GM18870 (cell line): ENCODE measurements around the gene LRRC72.
"Not testable (repeated sequence)": the region's sequence is repeated elsewhere in the genome, so short reads cannot be mapped to it uniquely, and the experiment has no call there.

Experiments used
- ATAC-seq: cut with Tn5 transposase; IDR thresholded peaks from one replicate; pipeline ENCODE4 v1.9.1; 2021; ENCODE audit warnings: moderate library complexity; ENCODE audit not compliant: unreplicated experiment

Gene LRRC72

GRCh38 chr7:16526742-16527540, at the start of gene LRRC72:
Gene LRRC72 (plus strand): TSS chr7:16526825. CDS start chr7:16526953, 128 bp downstream.
- ATAC-seq, result no peak

DNA sequence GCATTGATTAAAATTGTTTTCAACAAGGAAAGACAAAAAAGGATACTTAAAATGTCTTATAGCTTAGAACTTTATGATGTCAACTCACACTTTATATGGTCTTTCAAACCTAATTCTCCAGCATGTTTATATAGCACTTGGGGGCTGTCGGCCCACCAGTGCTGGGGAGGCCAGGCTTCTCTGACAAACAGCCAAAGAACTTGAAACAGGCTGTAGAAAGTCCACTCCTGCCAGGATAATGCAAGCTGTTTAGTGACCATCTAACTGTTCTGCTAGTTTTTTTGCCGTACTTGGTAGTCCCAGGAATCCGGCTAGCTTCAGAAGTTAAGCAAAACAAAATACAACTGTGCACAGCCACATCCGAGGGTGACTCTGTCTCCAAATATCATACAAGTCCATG, 47.5 kb upstream of the LRRC72 start:
- no peak for ATAC-seq

DNA sequence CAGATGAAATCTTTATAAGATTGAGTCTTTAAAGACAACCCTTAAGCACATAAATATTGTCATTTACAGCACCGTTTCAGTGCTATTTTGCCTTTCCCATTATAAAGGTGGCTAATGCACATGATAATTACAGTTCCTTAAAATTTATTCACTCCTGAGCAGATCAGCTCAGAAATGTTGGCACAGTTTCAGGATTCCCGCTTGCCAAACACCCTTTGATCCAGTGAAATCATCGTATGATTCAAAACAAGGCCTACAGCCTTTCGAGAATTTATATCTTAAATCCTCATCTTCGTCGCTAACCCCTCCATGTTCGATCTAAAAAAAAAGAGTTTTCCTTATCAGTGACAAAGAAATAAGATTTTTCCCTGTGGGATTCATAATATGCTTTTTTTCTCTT, 47.0 kb upstream of the LRRC72 start:
- ATAC-seq, result no peak

- ATAC-seq, result no peak
These were observed 42.0 kb upstream of the LRRC72 start for GRCh38 chr7:16484453-16485158.

DNA sequence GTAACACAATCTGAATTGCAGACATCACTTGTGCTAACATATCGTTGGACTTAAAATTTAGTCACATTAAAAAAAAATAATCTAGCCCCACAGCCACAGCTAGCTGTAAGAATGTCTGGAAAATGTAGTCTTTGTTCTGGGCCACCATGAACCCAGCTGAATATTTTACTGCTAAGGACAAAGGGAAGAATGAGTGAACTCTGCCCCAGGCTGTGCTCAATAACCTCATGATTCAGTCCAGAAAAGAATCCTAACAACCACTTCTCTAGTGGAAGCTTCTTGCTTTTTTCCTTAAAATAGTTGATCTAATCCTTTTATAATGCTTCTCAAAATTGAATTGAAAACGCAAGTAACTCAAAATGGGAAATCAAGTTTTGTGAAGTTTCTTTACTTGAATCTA, 35.5 kb upstream of the LRRC72 start:
- ATAC-seq, result no peak

DNA sequence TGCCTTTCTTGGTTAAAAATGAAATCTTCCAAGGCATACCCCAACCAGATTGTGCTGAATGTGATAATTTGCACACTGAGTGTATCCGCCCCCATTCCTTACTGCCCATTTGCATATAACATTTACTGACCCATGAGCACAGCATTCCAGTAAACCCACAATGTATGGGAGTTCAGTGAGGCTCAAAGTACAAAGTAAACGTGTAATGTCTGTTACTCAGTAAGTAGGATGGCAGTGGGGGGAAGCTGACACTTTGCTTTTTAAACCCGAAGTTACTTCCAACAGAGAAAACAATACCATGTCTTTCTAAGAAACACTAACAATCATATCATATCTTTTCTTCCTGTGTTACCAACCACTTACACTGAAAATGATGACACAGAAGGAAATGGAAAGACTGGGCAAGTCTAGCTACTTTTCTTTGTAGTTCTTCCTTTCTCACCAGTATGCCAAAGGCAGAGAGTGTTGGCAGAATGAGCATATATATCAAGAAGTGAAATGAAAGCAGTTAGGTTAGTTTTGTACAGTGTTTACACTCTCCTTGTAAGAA, 34.0 kb upstream of the LRRC72 start:
- ATAC-seq, result no peak

DNA sequence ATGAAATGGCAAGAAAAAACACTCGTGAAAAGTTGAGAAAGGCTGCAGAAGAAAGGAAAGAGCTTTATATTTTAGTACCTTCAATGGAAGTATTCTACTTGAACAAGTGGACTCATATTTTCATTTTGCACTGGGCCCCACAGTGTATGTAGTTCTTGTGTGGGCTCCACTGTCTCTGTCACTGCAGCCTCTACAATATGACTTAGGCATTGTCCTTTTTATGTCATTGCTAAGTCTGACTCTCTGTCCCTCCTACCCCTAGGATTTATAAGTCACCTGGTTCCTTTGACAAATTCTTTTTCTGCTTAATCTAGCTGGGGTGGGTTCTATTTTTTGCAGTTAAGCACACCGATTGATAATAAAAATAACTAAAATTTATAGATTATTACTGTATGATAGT, 33.4 kb upstream of the LRRC72 start:
- ATAC-seq, result no peak

GRCh38 chr7:16494551-16494950, 32.1 kb upstream of the LRRC72 start:
- no peak for ATAC-seq

- no peak for ATAC-seq
These were observed 31.5 kb upstream of the LRRC72 start for GRCh38 chr7:16494955-16495719.

DNA sequence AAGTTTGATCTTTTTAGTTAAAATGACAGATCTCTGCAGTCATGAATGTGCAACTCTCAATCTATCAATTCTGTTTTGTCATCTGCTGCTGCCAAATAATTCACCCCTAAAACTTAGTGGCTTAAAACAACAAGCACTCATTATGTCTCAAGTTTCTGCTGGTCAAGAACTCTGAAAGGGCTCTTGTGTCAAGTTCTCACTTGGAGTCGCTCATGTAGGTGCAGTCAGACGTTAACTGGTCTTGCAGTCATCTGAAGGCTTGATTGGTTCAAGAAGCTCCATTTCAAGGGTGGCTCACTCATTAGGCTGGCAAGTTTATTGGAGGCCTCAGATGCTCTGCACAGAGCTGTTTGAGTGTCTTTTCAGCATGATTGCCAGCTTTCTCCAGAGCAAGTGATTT, 28.5 kb upstream of the LRRC72 start:
- no peak for ATAC-seq

GRCh38 chr7:16502303-16502702, 24.3 kb upstream of the LRRC72 start:
- no peak for ATAC-seq

DNA sequence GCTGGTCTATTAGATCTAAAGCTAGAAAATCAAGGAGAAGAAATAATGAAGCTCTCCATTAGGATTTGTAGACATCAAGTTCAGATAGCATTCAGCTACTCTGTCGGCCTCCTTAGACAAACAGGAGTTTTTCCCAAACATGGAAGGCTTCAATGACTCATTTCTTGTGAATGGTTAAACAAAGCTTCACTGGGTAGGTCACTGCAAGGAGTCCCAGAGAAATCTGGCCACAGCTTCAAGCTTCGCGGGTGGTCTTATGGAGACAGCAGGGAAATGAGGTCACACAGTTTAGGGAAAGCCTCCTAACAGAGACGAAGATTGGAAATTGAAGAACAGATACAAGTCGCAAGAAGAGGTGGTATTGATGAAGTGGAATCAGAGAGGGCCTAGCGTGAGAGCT, 22.6 kb upstream of the LRRC72 start:
- ATAC-seq, result no peak

GRCh38 chr7:16506422-16506821, 20.2 kb upstream of the LRRC72 start:
- ATAC-seq, result not testable (repeated sequence)

GRCh38 chr7:16509829-16510228, 16.8 kb upstream of the LRRC72 start:
- ATAC-seq, result no peak

DNA sequence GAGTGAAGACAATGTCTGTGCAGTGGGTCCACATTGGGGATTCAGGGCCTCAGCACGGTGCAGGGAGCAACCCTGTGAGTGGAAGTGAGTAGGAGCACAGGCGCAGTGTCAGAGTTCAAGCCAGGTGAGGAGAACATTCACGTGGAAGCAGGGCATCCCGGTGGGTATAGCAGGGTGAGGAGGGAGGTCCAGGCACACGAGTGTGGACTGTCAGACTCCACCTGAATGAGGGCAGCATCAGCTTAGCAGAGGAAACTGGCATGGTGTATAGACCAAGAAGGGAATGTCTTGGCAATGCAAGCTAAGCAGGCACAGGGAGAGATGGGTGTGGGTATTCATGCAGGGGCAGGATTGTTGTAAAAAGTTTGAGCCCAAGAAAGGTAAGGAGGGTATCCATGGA, 15.3 kb upstream of the LRRC72 start:
- no peak for ATAC-seq

- ATAC-seq, result no peak
These were observed 14.5 kb upstream of the LRRC72 start for GRCh38 chr7:16512097-16512496.

DNA sequence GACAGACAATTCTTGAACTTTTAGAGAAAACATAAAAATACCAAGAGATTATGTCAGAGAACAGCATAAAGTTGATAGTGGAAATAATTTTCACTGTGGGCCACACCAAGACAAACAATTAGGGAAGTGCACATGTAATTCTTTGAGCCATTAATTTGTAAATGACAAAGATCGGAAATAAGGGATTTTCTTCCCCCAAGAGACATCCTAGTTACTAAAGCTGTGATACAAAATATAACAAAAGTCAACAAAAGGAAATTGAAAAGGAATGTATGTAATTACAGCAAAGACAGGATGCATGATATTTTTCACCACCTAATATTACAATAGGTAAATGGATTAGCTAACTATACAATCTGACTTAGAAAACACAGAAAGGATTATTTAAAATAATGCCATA, 12.4 kb upstream of the LRRC72 start:
- no peak for ATAC-seq

- ATAC-seq, result no peak
These were observed 11.9 kb upstream of the LRRC72 start for GRCh38 chr7:16514729-16515128.

DNA sequence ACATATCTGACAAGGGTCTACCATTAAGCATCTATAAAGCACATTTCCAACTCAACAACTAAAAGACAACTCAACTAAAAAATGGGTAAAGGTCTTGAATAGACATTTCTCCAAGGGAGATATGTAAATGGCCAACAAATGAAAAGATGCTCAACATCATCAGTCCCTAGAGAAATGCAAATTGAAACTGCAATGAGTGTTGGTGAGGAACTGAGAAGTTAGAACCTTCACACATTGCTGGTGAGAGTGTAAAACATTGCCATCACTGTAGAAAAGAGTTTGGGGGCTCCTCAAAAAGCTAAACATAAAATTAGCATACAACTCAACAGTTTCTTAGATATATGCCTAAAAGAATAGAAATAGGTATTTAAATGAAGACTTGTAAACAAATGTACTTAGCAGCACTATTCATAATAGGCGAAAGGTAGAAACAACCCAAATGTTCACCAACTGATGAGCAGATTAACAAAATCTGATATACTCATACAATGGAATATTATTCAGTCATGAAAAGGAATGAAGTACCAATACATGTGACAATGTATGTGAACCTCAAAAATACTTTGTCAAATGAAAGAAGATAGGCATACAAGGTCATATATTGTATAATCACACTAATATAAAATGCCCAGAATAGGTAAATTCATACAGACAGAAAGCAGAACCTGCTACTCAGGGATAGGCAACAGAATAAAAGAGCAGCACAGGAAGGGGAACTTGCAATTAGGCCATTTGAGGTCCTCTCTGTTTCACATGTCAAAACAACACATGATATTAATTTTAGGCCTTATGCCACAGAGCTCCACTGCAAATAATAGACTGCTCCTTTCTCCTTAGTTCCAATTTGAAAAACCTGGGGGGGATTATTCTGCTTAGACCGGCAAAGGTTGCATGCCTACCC, 10.6 kb upstream of the LRRC72 start:
- ATAC-seq, result no peak

- not testable (repeated sequence) for ATAC-seq
These were observed 6.6 kb upstream of the LRRC72 start for GRCh38 chr7:16519985-16520384.
